H1 (cell line): Measurements from ENCODE around the gene OR10H1.

Source experiments
- JUND ChIP-seq: IDR thresholded peaks from 2 replicates; pipeline ENCODE4 v1.6.1; 2011; ENCODE audit warnings: mild to moderate bottlenecking, improper control_type of control experiment, low read length
- POLR2A ChIP-seq, 2 experiments: IDR thresholded peaks; 1 replicate in 1 of 2; 2 replicates in 1 of 2; pipeline ENCODE4 v1.6.1; 2011; ENCODE audit warnings: low read depth in 2 of 2, low read length in 2 of 2, mild to moderate bottlenecking in 2 of 2; ENCODE audit errors: control extremely low read depth in 1 of 2
- POLR2AphosphoS5 ChIP-seq: IDR thresholded peaks from 2 replicates; pipeline ENCODE4 v1.6.1; 2011; ENCODE audit warnings: low read depth, low read length
- RXRA ChIP-seq: IDR thresholded peaks from 2 replicates; pipeline ENCODE4 v1.6.1; 2011; ENCODE audit warnings: low read depth, mild to moderate bottlenecking, low read length, moderate library complexity; ENCODE audit not compliant: insufficient read depth
- TAF1 ChIP-seq: IDR thresholded peaks from 2 replicates; pipeline ENCODE4 v1.6.1; 2011; ENCODE audit warnings: mild to moderate bottlenecking, low read depth, low read length
- TF ChIP-seq, protein P1 (sequence below): IDR thresholded peaks from 2 replicates; pipeline ENCODE4 v1.6.1; 2011; ENCODE audit warnings: low read length, improper control_type of control experiment

DNA sequence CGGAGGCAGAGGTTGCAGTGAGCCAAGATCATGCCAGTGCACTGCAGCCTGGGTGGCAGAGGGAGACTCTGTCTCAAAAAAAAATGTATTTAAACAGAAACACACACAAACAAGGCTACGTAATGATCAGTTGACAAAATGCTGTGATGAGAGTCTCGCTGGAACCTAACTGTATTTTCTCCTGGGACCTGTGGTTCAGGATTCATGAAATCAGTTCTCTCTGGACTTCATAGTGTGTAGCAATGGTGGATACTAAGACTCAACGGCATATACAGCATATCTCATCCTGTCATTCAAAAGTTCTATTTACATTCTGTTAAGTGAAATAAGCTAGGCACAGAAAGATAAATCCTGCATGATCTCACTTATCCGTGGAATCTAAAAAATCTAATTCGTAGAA lies 45.1 kb upstream of the OR10H1 start:
- TF ChIP-seq, protein P1, sequence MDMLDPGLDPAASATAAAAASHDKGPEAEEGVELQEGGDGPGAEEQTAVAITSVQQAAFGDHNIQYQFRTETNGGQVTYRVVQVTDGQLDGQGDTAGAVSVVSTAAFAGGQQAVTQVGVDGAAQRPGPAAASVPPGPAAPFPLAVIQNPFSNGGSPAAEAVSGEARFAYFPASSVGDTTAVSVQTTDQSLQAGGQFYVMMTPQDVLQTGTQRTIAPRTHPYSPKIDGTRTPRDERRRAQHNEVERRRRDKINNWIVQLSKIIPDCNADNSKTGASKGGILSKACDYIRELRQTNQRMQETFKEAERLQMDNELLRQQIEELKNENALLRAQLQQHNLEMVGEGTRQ, result no peak
- TF ChIP-seq TAF1 (no peak), RXRA (no peak), POLR2AphosphoS5 (no peak), POLR2A (IDR thresholded peaks at IDR 0.05; ENCODE audit: control extremely low read depth in 1 of 2, low read depth in 2 of 2, low read length in 2 of 2) (no peak), JUND (no peak)
